Neural progenitor cell (in vitro differentiated cells): Measurements from ENCODE around the gene FTCD.

ENCODE experiments used
- CTCF ChIP-seq: fragments of 200-600 bp; sonication (generic); IDR thresholded peaks from 2 replicates; pipeline ENCODE4 v1.5.1; 2017; ENCODE audit warnings: antibody characterized with exemption, mild to moderate bottlenecking
- EZH2 ChIP-seq: fragments of 200-600 bp; sonication (generic); IDR thresholded peaks from 2 replicates; pipeline ENCODE4 v1.6.1; 2017; ENCODE audit warnings: antibody characterized with exemption, mild to moderate bottlenecking, moderate library complexity

GRCh38 chr21:46088189-46088588 is 67.2 kb downstream of the FTCD start:
- TF ChIP-seq EZH2 (no peak), CTCF (no peak)
